ENCODE results near the gene MOK.
A peak's percentile ranks its signal among the peaks of the same experiment; 100 is the strongest.
"Not testable (repeated sequence)": the region's sequence is repeated elsewhere in the genome, so short reads cannot be mapped to it uniquely, and the experiment has no call there.

MOK gene

GRCh38 chr14:102316338-102316742, 11.4 kb upstream of the MOK start:
- H3K27ac ChIP-seq = peak overlapping the region; percentile 90
- TF ChIP-seq CTCF (conservative IDR thresholded peaks at IDR 0.05) = no peak

- TF ChIP-seq CTCF (conservative IDR thresholded peaks at IDR 0.05) = no peak
- no peak overlapping the region for H3K27ac ChIP-seq
Measured at GRCh38 chr14:102315121-102315520, 10.2 kb upstream of the MOK start.

DNA sequence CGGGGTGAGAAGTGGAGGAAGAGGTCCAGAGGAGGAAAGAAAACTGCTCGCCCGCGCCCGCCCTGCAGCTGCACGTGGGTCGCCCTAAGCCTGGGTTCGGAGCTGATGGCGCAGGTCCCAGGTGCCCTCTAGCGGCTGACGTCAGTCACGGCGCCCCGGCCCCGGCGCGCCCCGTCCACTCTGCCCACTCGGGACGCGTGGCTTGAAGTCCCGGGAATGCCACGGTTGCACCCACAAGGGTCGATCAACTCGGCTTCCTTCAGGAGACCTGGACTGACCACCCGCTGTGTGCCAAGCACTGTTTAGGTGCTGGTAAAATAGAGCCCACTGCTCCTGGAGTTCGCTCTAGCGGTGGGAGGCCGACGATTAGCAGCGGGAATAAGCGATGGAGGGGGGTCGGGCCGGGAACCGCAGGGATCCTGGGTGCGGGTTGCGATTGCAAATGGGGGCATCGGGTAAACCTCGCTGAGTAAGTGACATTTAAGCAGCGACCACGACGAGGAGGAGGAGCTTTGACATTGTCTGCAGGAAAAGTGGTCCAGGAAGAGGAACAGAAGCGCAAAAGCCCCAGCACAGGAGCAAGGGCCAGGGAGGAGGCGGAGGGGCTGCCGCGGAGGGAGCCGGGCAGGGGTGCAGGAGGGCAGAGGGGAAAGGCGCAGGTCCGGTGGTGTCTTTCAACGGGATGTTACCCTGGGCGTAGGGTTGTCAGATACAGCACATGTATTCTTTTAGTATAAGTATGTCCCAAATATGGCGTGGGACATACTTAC, 9.5 kb upstream of the MOK start:
- TF ChIP-seq CTCF (conservative IDR thresholded peaks at IDR 0.05) = peak; percentile 96
- H3K27ac ChIP-seq = peak overlapping the region; percentile 24; the same call in 1 of the 2 replicates

- H3K27ac ChIP-seq = no peak overlapping the region
- TF ChIP-seq CTCF (conservative IDR thresholded peaks at IDR 0.05) = no peak
Measured at GRCh38 chr14:102303664-102304063, 1.3 kb downstream of the MOK start.

- H3K27ac ChIP-seq = not testable (repeated sequence)
Measured at GRCh38 chr14:102298303-102299070, 6.5 kb downstream of the MOK start.

DNA sequence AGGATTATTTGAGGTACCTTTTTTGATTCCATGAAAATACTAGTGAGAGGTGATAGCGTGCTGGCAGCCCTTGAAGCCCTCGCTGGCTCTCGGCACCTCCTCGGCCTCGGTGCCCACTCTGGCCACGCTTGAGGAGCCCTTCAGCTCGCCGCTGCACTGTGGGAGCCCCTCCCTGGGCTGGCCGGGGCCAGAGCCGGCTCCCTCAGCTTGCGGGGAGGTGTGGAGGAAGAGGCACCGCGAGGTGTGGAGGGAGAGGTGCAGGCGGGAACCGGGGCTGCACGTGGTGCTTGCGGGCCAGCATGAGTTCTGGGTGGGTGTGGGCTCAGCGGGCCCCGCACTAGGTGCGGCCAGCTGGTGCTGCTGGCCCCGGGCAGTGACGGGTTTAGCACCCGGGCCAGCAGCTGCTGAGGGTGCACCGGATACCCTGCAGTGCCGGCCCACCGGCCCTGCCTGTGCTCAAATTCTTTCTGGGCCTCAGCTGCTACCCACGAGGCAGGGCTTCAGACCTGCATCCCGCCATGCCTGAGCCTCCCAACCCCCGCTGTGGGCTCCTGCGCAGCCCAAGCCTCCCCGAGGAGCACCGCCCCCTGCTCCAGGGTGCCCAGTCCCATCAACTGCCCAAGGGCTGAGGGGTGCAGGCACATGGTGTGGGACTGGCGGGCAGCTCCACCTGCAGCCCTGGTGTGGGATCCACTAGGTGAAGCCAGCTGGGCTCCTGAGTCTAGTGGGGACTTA, 7.4 kb downstream of the MOK start:
- TF ChIP-seq CTCF (conservative IDR thresholded peaks at IDR 0.05) = no peak
- H3K27ac ChIP-seq = no peak overlapping the region

GRCh38 chr14:102295270-102295669, 9.7 kb downstream of the MOK start:
- TF ChIP-seq CTCF (conservative IDR thresholded peaks at IDR 0.05) = no peak
- H3K27ac ChIP-seq = no peak overlapping the region
